SK-N-MC (cell line): ENCODE results near the gene UBL7.
"Not testable (repeated sequence)": the region's sequence is repeated elsewhere in the genome, so short reads cannot be mapped to it uniquely, and the experiment has no call there.

Source experiments
- DNase-seq: peaks from one replicate; pipeline ENCODE4 v3.0.0-alpha.2; 2011; ENCODE audit warnings: low read depth, low spot score
- H3K27ac ChIP-seq: fragments of 200-600 bp; sonication (generic); 2 replicates; pipeline ENCODE4 v1.5.1; 2016; ENCODE audit warnings: mixed run types
- H3K36me3 ChIP-seq: fragments of 200-600 bp; sonication (generic); 2 replicates; pipeline ENCODE4 v1.6.1; 2017; ENCODE audit warnings: antibody characterized with exemption, low read length, mixed read lengths; ENCODE audit not compliant: insufficient read depth
- H3K4me3 ChIP-seq: fragments of 200-600 bp; sonication (generic); 2 replicates; pipeline ENCODE4 v1.5.1; 2016
- H3K9ac ChIP-seq: fragments of 200-600 bp; sonication (generic); 2 replicates; pipeline ENCODE4 v1.8.0; 2017; ENCODE audit warnings: mixed run types, mixed read lengths; ENCODE audit not compliant: insufficient read length
- H3K9me3 ChIP-seq: fragments of 200-600 bp; sonication (generic); 2 replicates; pipeline ENCODE4 v1.6.1; 2017; ENCODE audit warnings: low read depth, mild to moderate bottlenecking, antibody characterized with exemption, low read length, moderate library complexity, mixed read lengths
- EZH2 ChIP-seq: fragments of 200-600 bp; sonication (generic); IDR thresholded peaks from one replicate; pipeline ENCODE4 v1.6.1; 2017; ENCODE audit warnings: antibody characterized with exemption
- FOXP2 ChIP-seq: optimal IDR thresholded peaks from 2 replicates; pipeline ENCODE3; 2011; ENCODE audit warnings: mild to moderate bottlenecking, moderate library complexity; ENCODE audit not compliant: insufficient read depth; ENCODE audit errors: extremely low read length, control extremely low read depth
- POLR2AphosphoS5 ChIP-seq: IDR thresholded peaks from 2 replicates; pipeline ENCODE4 v1.6.1; 2012; ENCODE audit warnings: mild to moderate bottlenecking, low read depth, low read length, borderline replicate concordance

Gene UBL7

GRCh38 chr15:74460298-74460697, 662 bp downstream of the UBL7 start:
- Histone ChIP-seq H3K36me3 (peaks cover 12% of the 10 kb centered on the region), H3K4me3 (peak overlapping the region; percentile 92), H3K9ac (peak overlapping the region; percentile 96), H3K9me3 (no peaks in the 10 kb centered on the region; the same call in 1 of the 2 replicates), H3K27ac (0 out of 2 replicates have a peak overlapping the region, but pooled peaks have one; percentile 31)
- no peak for DNase-seq
- TF ChIP-seq EZH2 (no peak), POLR2AphosphoS5 (no peak)

GRCh38 chr15:74459798-74460197, 1.2 kb downstream of the UBL7 start:
- not testable (repeated sequence) for DNase-seq, H3K9ac ChIP-seq, H3K9me3 ChIP-seq, H3K27ac ChIP-seq
- peaks cover 17% of the 10 kb centered on the region for H3K36me3 ChIP-seq
- H3K4me3 ChIP-seq: peak overlapping the region; percentile 92; the same call in 1 of the 2 replicates

GRCh38 chr15:74458473-74458872, 2.5 kb downstream of the UBL7 start:
- Histone ChIP-seq H3K9me3 (no peaks in the 10 kb centered on the region), H3K36me3 (peaks cover 21% of the 10 kb centered on the region), H3K27ac (no peak overlapping the region), H3K4me3 (no peak overlapping the region), H3K9ac (no peak overlapping the region)
- no peak for DNase-seq
- TF ChIP-seq EZH2 (no peak), POLR2AphosphoS5 (no peak), FOXP2 (no peak)

GRCh38 chr15:74457036-74457435, 3.9 kb downstream of the UBL7 start:
- H3K27ac ChIP-seq, H3K9ac ChIP-seq, H3K9me3 ChIP-seq, H3K4me3 ChIP-seq, DNase-seq: not testable (repeated sequence)
- H3K36me3 ChIP-seq: peaks cover 21% of the 10 kb centered on the region

GRCh38 chr15:74454764-74455500, 6.0 kb downstream of the UBL7 start:
- DNase-seq: no peak
- Histone ChIP-seq H3K27ac (peak overlapping the region; percentile 39), H3K9me3 (no peaks in the 10 kb centered on the region), H3K9ac (peak overlapping the region; percentile 32), H3K36me3 (peaks cover 28% of the 10 kb centered on the region), H3K4me3 (no peak overlapping the region)
- TF ChIP-seq FOXP2 (no peak), EZH2 (no peak), POLR2AphosphoS5 (no peak)

GRCh38 chr15:74453925-74454763, 6.8 kb downstream of the UBL7 start:
- no peak overlapping the region for H3K4me3 ChIP-seq
- peaks cover 34% of the 10 kb centered on the region for H3K36me3 ChIP-seq
- peak overlapping the region; percentile 48 for H3K27ac ChIP-seq
- TF ChIP-seq POLR2AphosphoS5: no peak
- no peak for TF ChIP-seq EZH2
- no peak for TF ChIP-seq FOXP2
- H3K9ac ChIP-seq: no peak overlapping the region
- DNase-seq: peak; percentile 51
- H3K9me3 ChIP-seq: no peaks in the 10 kb centered on the region

- Histone ChIP-seq H3K4me3 (no peak overlapping the region), H3K36me3 (peaks cover 45% of the 10 kb centered on the region), H3K9me3 (no peaks in the 10 kb centered on the region), H3K9ac (no peak overlapping the region), H3K27ac (no peak overlapping the region)
- TF ChIP-seq EZH2 (no peak), FOXP2 (no peak), POLR2AphosphoS5 (no peak)
- DNase-seq: no peak
Measured at GRCh38 chr15:74451861-74452835, 8.8 kb downstream of the UBL7 start.

- Histone ChIP-seq H3K36me3 (peaks cover 40% of the 10 kb centered on the region), H3K9ac (no peak overlapping the region), H3K4me3 (no peak overlapping the region), H3K27ac (no peak overlapping the region), H3K9me3 (no peaks in the 10 kb centered on the region)
- no peak for DNase-seq
- TF ChIP-seq EZH2: no peak
- TF ChIP-seq FOXP2: no peak
- TF ChIP-seq POLR2AphosphoS5: no peak
Measured at GRCh38 chr15:74451322-74451721, 9.6 kb downstream of the UBL7 start.
